KG1 (cell line): ENCODE data around the gene ZNF555.
"Not testable (repeated sequence)": the region's sequence is repeated elsewhere in the genome, so short reads cannot be mapped to it uniquely, and the experiment has no call there.

Experiments
- DNase-seq: peaks from one replicate; lab custom pipeline; 2025; lab: John Stamatoyannopoulos, UW

Gene ZNF555

DNA sequence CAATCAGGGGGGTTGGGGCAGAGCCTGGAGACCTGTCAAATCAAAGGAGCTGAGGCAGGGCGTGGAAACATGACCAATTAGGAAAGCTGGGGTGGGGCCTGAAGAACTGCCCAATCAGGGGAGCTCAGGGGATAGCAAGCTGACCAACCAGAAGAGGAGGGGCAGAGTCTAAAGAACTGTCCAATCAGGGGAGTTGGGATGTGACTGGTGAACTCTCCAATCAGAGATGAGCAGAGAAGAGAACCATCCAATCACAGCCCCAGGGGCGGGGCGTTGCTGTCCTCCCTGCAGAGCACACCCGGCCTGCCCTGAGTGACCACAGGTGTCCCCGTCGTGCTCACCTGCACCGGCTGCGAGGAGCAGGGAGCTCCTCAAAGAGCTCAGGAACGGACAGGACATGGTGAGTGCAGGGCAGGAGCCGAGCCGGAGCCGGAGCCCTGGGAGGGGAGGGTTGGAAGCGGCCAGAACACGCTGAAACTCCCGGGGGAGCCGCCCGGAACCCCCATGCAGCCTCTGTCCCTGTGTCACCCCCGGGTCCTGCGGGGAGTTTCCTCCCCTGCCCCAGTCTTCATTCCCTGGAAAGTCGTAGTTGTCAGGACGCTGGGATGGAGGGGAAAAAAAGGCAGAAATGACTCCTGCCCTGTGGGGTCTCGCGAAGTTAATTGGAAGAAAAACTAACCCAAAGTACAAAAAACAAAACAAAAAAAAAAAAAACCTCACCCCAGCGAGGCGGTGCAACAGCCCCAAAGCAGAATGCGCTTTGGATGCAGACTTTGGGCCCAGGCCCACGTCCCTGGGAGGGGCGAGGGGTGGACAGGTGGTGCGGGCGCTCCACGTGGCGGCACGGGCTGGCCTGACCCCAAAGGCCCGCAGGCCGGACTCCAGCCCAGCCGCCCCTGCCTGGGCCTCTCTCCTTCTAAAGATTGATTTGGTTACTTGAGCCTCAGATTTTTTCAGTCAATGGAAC, 26.0 kb downstream of the ZNF555 start, which contains the start of gene ZNF556:
Gene ZNF556 (plus strand): TSS at position 311 of the 967 bp plus-strand sequence. CDS start 87 bp downstream, at position 398.
- DNase-seq: no peak

GRCh38 chr19:2869618-2870017, 28.3 kb downstream of the ZNF555 start:
- DNase-seq: no peak

DNA sequence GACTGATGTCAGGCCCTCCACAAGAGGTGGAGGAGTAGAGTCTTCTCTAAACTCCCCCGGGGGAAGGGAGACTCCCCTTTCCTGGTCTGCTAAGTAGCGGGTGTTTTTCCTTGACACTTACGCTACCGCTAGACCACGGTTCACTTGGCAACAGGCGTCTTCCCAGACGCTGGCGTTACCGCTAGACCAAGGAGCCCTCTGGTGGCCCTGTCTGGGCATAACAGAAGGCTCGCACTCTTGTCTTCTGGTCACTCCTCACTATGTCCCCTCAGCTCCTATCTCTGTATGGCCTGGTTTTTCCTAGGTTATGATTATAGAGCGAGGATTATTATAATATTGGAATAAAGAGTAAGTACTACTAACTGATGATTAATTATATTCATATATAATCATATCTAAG, 30.9 kb downstream of the ZNF555 start:
- not testable (repeated sequence) for DNase-seq

DNA sequence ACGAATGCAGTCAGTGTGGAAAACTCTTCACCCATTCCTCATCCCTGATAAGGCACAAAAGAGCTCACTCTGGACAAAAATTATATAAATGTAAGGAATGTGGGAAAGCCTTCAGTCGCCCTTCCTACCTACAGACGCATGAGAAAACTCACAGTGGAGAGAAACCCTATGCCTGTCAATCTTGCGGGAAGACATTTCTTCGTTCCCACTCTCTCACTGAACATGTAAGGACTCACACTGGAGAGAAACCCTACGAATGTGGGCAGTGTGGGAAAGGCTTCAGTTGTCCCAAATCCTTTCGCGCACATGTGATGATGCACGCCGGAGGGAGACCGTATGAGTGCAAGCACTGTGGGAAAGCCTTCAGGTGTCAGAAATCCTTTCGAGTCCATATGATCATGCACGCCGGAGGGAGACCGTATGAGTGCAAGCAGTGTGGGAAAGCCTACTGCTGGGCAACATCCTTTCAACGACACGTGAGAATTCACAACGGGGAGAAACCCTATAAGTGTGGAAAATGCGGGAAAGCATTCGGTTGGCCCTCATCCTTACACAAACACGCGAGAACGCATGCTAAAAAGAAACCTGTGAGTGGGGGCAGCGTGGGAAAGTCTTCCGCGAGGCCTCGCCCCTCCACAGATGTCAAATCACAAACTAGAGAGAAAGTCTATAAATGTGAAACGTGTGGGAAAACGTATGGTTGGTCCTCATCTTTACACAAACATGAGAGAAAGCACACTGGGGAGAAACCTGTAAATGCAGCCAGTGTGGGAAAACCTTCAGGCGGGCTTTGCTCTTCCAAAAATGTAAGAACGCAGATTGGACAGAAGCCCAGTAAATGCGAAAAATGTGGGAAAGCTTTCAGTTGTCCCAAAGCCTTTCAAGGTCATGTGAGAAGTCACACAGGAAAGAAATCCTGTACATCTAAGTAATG, 36.4 kb downstream of the ZNF555 start:
- no peak for DNase-seq

DNA sequence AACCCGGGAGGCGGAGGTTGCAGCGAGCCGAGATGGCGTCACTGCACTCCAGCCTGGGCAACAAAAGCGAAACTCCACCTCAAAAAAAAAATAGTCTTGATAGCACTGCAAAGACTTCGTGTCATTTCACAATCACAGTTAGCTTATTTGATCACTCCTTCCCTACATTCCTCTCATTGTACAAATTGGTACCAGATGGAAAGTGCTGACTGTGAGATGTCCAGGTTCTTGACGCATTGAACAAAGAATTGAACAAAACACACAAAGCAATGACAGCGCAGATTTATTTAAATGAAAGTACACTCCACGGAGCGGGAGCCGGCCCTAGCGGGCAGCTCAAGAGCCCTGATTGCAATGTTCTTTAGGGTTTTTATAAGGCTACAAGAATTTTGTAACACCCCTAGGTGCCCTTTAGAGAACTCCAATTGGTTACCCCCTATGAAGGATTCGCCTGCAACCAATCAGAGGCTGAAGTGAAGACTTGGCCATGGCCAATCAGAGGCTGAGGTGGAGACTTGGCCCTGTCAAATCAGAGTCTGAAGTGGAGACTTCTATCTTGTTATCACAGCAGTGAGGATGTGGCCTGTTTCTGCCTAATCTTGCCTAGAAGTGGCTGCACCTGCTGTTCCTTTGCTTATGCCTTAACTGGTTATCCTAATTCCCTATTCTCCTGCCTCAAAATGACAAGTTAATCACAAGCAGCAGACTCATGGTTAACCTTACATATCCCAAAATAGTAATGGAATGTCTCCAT, 42.6 kb downstream of the ZNF555 start:
- DNase-seq: no peak

DNA sequence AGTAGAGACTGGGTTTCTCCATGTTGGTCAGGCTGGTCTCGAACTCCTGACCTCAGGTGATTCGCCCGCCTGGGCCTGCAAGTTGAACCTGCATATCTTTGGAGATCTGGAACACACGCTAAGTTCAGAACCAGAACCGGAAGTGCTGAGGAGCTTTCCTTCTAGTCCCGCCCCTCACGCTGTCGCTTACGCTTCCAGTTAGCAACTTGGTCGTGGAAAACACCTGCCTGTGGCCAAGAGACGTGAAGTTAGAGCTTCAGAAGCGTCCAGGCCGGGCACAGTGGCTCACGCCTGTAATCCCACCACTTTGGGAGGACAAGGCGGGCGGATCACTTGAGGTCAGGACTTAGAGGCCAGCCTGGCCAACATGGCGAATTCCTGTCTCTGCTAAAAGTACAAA, 44.5 kb downstream of the ZNF555 start:
- no peak for DNase-seq

- peak; percentile 62 for DNase-seq
Observed at GRCh38 chr19:2887391-2887914, 46.2 kb downstream of the ZNF555 start.

- DNase-seq: no peak
Observed at GRCh38 chr19:2888731-2889224, 47.5 kb downstream of the ZNF555 start.

DNA sequence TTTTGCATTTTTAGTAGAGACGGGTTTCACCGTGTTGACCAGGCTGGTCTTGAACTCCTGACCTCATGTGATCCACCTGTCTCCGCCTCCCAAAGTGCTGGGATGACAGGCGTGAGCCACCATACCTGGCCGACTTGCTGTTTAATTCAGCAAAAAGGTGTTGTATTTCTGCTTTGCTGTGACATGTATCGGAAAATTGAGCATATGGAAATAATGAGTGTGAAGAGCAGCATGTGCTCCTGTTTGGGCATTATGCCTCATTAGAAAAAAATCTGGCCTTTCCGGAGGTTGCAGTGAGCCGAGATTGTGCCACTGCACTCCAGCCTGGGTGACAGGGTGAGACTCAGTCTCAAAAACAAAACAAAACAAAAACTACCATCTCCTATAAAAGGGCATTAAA, 49.3 kb downstream of the ZNF555 start:
- not testable (repeated sequence) for DNase-seq

DNA sequence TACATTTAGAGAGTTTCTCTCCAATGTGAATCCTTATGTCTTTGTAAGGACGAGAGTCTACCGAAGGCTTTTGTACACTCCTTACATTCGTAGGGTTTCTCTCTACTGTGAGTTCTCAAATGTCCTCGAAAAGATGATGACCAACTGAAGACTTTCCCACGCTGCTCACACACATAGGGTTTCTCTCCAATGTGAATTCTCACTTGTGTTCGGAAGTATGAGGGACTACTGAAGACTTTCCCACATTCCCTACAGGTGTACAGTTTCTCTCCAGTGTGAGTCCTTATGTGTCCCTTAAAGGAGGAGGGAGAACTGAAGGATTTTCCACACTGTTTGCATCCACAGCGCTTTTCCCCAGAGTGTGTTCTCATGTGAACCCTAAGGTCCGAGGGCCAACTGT, 55.4 kb downstream of the ZNF555 start:
- no peak for DNase-seq

- DNase-seq: peak; percentile 94
Observed at GRCh38 chr19:2900296-2901252, 59.3 kb downstream of the ZNF555 start, which contains the start of gene ZNF57. TSS of gene ZNF57 (plus strand) at chr19:2900928. CDS start at chr19:2901046, 118 bp downstream.

DNA sequence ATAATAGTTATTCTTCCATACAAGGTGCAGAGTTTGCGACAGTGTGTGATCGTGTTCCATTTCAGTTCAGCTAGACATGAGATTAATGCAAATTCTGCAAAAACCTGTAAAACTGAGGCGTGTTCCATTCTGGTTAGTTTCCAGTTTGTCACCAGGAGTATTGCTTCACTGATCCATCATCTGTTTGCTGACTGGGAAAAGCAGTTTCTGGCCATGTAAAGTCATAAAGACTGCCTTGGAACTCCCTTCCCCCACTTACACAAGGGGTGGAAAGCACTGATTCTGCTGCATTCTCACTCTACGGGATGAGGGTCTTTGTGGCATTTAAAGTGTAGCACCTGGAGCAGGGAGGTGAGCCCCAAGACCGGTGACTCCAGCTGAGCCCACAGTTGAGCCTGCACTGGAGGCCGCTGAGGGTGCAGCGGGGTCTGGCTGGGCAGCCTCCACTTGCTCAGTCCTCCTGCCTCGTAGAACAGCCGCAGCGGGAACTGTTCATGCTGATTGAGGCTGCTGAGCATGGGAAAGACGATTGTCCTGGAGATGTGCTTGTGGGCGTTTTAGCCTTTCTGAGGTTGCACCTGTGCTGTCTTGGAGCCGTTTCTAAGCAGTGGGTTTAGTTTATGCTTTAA, 61.4 kb downstream of the ZNF555 start:
- no peak for DNase-seq

- DNase-seq: not testable (repeated sequence)
Observed at GRCh38 chr19:2903326-2903725, 62.1 kb downstream of the ZNF555 start.

DNA sequence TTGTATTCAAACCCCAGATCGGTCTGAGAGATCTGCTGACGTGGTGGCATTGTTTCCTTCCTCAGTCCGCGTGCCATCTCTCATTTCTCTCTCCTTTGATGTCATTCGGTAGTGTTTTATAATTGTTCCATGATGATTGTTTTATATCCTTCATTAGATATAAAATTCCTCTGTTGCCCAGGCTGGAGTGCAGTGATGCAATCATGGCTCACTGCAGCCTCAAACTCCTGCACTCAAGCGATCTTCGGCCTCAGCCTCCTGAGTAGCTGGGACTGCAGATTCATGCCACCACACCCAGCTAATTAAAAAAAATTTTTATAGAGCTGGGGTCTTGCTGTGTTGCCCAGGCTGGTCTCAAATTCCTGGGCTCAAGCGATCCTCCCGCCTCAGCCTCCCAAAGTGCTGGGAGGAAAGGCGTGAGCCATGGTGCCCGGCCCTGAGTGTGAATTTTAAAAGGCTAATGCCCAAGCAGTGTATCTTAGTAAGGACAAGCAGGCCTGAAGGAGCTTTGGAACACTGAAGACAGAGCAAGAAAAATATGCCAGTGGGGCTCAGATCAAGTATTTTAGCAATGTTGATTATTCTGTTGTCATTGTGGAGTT, 64.7 kb downstream of the ZNF555 start:
- no peak for DNase-seq

GRCh38 chr19:2906631-2907195, 65.4 kb downstream of the ZNF555 start:
- no peak for DNase-seq
